ENCODE measurements around the gene CUX1.
A peak's percentile ranks its signal among the peaks of the same experiment; 100 is the strongest.

CUX1 gene

GRCh38 chr7:102261451-102261850, 444.0 kb downstream of the CUX1 start:
- DNase-seq = peak in 8 of 51 donors; percentile 4 to 19 (median 14)

GRCh38 chr7:102262546-102262945, 445.1 kb downstream of the CUX1 start:
- no peak for DNase-seq

GRCh38 chr7:102264367-102264891, 447.0 kb downstream of the CUX1 start:
- no peak for DNase-seq

- no peak for DNase-seq
Measured at GRCh38 chr7:102266541-102266940, 449.1 kb downstream of the CUX1 start.

GRCh38 chr7:102268635-102269034, 451.2 kb downstream of the CUX1 start:
- DNase-seq = peak in 1 of 51 donors; percentile 33

- DNase-seq = peak in 23 of 51 donors; percentile 6 to 53 (median 25)
Measured at GRCh38 chr7:102270178-102270887, 452.9 kb downstream of the CUX1 start.

GRCh38 chr7:102271158-102271798, 453.9 kb downstream of the CUX1 start:
- no peak for DNase-seq

- DNase-seq = peak in 48 of 51 donors; percentile 10 to 85 (median 58)
Measured at GRCh38 chr7:102272075-102272916, 454.9 kb downstream of the CUX1 start.

GRCh38 chr7:102272917-102273748, 455.7 kb downstream of the CUX1 start:
- no peak for DNase-seq

- DNase-seq = no peak
Measured at GRCh38 chr7:102273749-102274712, 456.6 kb downstream of the CUX1 start.

GRCh38 chr7:102275123-102275703, 457.8 kb downstream of the CUX1 start:
- no peak for DNase-seq

GRCh38 chr7:102277901-102278300, 460.5 kb downstream of the CUX1 start:
- no peak for DNase-seq

- peak in 36 of 51 donors; percentile 4 to 69 (median 36) for DNase-seq
Measured at GRCh38 chr7:102279537-102280400, 462.3 kb downstream of the CUX1 start.

- DNase-seq = no peak
Measured at GRCh38 chr7:102280521-102280920, 463.1 kb downstream of the CUX1 start.

- no peak for DNase-seq
Measured at GRCh38 chr7:102281785-102282184, 464.4 kb downstream of the CUX1 start.

GRCh38 chr7:102282465-102283362, 465.3 kb downstream of the CUX1 start:
- DNase-seq = no peak

Measured in hypothalamus (tissue), 51 donors.